Skeletal muscle satellite cell (primary cell): ENCODE measurements around the gene DPP6. TPM values are rescaled to one million over a fixed set of nuclear protein-coding genes. Genes with fewer than 3 reads are reported as not detected.
"Not testable (repeated sequence)": the region's sequence is repeated elsewhere in the genome, so short reads cannot be mapped to it uniquely, and the experiment has no call there.

Experiments used
- H3K27me3 ChIP-seq: 2 replicates; pipeline ENCODE4 v1.7.0; 2013; ENCODE audit warnings: low read length; ENCODE audit not compliant: control insufficient read depth, insufficient read depth
- H3K36me3 ChIP-seq: 2 replicates; pipeline ENCODE4 v1.7.0; 2013; ENCODE audit warnings: mild to moderate bottlenecking, control low read depth, low read length; ENCODE audit not compliant: insufficient read depth
- H3K4me1 ChIP-seq: 2 replicates; pipeline ENCODE4 v1.7.0; 2013; ENCODE audit warnings: low read length; ENCODE audit not compliant: control insufficient read depth, insufficient read depth
- H3K4me2 ChIP-seq: 2 replicates; pipeline ENCODE4 v1.7.0; 2013; ENCODE audit warnings: mild to moderate bottlenecking, low read length
- H3K4me3 ChIP-seq: 2 replicates; pipeline ENCODE4 v1.7.0; 2013; ENCODE audit warnings: low read length
- H3K9ac ChIP-seq: 2 replicates; pipeline ENCODE4 v1.7.0; 2013; ENCODE audit warnings: mild to moderate bottlenecking, low read depth, low read length, moderate library complexity
- H3K9me3 ChIP-seq: replicated peaks from 2 replicates; pipeline ENCODE4 v1.7.0; 2013; ENCODE audit warnings: mild to moderate bottlenecking, control low read depth, low read length
- total RNA-seq: library from RNA; depleted of rRNA; stranded (reverse); fragments of >200 nt; gene quantifications from 2 replicates; pipeline ENCODE4 v1.2.3, GENCODE V29; 2012; rRNA removed

Gene DPP6
- total RNA-seq = not detected in 2 replicates

GRCh38 chr7:154051643-154052529 is at the start of gene DPP6:
Gene DPP6, plus strand, starts transcription at chr7:154052398.
- not testable (repeated sequence) for H3K4me1 ChIP-seq, H3K4me2 ChIP-seq, H3K9ac ChIP-seq, H3K4me3 ChIP-seq, H3K27me3 ChIP-seq, H3K36me3 ChIP-seq, H3K9me3 ChIP-seq

GRCh38 chr7:154009423-154009911 is 42.7 kb upstream of the DPP6 start:
- not testable (repeated sequence) for H3K4me1 ChIP-seq, H3K9ac ChIP-seq, H3K27me3 ChIP-seq, H3K4me2 ChIP-seq, H3K36me3 ChIP-seq, H3K4me3 ChIP-seq, H3K9me3 ChIP-seq

- not testable (repeated sequence) for H3K9ac ChIP-seq, H3K27me3 ChIP-seq, H3K4me2 ChIP-seq
Observed at GRCh38 chr7:154010726-154011568, 41.3 kb upstream of the DPP6 start.

GRCh38 chr7:154012800-154013199 is 39.4 kb upstream of the DPP6 start:
- not testable (repeated sequence) for H3K36me3 ChIP-seq

More at GRCh38 chr7:154010726-154011568, 41.3 kb upstream of the DPP6 start:
- H3K4me3 ChIP-seq, H3K4me1 ChIP-seq, H3K9me3 ChIP-seq, H3K36me3 ChIP-seq: not testable (repeated sequence)

GRCh38 chr7:154015636-154016035 is 36.6 kb upstream of the DPP6 start:
- H3K4me2 ChIP-seq, H3K9me3 ChIP-seq, H3K36me3 ChIP-seq, H3K4me1 ChIP-seq, H3K27me3 ChIP-seq, H3K4me3 ChIP-seq, H3K9ac ChIP-seq: not testable (repeated sequence)

More at GRCh38 chr7:154012800-154013199, 39.4 kb upstream of the DPP6 start:
- not testable (repeated sequence) for H3K4me1 ChIP-seq, H3K4me2 ChIP-seq, H3K27me3 ChIP-seq, H3K4me3 ChIP-seq, H3K9ac ChIP-seq, H3K9me3 ChIP-seq

GRCh38 chr7:154018354-154018753 is 33.8 kb upstream of the DPP6 start:
- H3K4me2 ChIP-seq, H3K27me3 ChIP-seq, H3K4me3 ChIP-seq, H3K9me3 ChIP-seq, H3K36me3 ChIP-seq, H3K4me1 ChIP-seq, H3K9ac ChIP-seq: not testable (repeated sequence)

- not testable (repeated sequence) for H3K9ac ChIP-seq, H3K27me3 ChIP-seq, H3K4me1 ChIP-seq, H3K9me3 ChIP-seq, H3K4me3 ChIP-seq, H3K4me2 ChIP-seq, H3K36me3 ChIP-seq
Observed at GRCh38 chr7:154027805-154028204, 24.4 kb upstream of the DPP6 start.

- H3K9ac ChIP-seq, H3K4me1 ChIP-seq, H3K4me2 ChIP-seq, H3K27me3 ChIP-seq, H3K36me3 ChIP-seq, H3K9me3 ChIP-seq, H3K4me3 ChIP-seq: not testable (repeated sequence)
Observed at GRCh38 chr7:154030476-154031080, 21.6 kb upstream of the DPP6 start.

GRCh38 chr7:154039466-154040165 is 12.6 kb upstream of the DPP6 start:
- not testable (repeated sequence) for H3K4me2 ChIP-seq, H3K4me3 ChIP-seq, H3K4me1 ChIP-seq, H3K27me3 ChIP-seq, H3K9ac ChIP-seq, H3K36me3 ChIP-seq, H3K9me3 ChIP-seq

- not testable (repeated sequence) for H3K27me3 ChIP-seq, H3K4me1 ChIP-seq, H3K4me3 ChIP-seq, H3K9me3 ChIP-seq, H3K4me2 ChIP-seq, H3K9ac ChIP-seq, H3K36me3 ChIP-seq
Observed at GRCh38 chr7:154050394-154050793, 1.8 kb upstream of the DPP6 start.

GRCh38 chr7:154051006-154051642 is 1.1 kb upstream of the DPP6 start:
- H3K9ac ChIP-seq, H3K4me1 ChIP-seq, H3K9me3 ChIP-seq, H3K27me3 ChIP-seq, H3K4me3 ChIP-seq, H3K4me2 ChIP-seq, H3K36me3 ChIP-seq: not testable (repeated sequence)
